Medulla oblongata (tissue), 1 donor: ENCODE measurements around the gene CEP131.

Experiments used
- DNase-seq: peaks from one replicate; pipeline ENCODE4 v3.0.0-alpha.2; 2015; ENCODE audit errors: extremely low spot score

Gene CEP131

GRCh38 chr17:81222906-81223761, at the start of gene CEP131:
Gene CEP131, minus strand, starts transcription at chr17:81222965. Its CDS starts 2,909 bp downstream, at chr17:81220056.
- peak; percentile 99 for DNase-seq

GRCh38 chr17:81271226-81271625, 48.5 kb upstream of the CEP131 start:
- DNase-seq: no peak

DNA sequence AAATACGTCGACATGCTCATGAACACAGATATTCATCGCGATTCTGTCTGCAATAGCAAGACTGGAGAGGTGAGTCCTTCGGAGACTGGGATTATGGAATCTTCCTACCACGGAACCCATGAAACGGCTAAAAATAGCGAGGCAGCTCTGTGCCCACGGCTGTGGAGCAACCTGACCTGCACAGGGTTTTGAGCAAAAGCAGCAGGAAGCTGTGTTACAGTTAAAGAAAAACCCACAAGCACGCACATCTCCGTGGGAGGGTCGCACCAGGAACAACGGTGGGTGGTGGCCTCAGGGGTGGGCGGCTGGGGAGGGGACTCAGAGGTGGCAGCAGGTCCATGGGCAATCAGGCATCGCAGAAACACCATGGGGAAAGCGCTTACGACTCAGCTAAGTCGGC, 47.5 kb upstream of the CEP131 start:
- DNase-seq: no peak

DNA sequence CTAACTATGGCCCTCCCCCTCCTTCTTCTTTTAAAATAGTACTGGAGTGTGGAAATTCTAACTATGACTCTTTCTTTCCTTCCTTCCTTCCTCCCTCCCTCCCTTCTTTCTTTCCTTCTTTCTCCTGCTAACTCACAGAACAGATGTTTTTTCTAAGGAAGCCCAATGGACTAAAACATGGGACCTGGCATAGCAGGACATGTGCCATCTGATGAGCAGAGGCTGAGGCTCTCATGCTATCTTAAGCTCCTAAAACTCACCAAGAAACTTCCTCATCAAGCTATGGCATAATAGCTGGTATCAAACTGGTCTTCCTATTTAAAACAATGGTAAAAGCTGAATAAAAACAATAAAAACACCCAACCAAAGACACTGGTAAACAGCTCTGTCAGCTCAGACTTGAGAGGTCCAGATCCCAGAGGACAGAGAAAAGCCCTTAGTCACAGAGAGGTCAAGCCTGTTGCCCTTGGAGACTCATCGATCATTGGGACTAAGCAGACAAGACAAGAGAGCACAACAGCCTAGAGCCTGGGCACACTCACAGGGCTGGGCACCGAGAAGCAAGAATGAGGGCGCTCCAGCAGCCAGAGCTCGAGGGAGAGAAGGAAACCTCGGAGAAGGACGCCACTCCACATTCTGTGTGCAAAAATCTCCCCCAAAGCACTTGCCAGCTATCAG, 44.8 kb upstream of the CEP131 start:
- peak; percentile 56 for DNase-seq

DNA sequence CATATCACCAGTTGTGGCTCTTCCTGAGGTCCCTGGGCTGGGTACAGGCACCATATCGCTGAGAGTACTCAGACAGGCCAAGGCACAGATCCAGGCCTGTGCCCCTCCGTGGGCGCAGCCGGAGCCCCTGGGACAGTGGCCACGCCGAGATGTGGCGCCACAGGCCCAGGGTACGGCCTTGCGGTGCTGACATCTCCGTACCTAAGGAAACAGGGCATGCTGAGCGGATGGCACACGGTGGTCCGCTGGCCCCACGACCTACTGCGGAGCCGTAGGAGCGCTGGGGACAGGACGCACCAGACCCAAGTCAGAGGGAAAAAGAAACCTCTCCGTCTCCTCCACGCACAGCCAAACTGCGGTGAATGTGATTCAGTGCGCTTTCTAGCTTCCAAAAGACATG, 42.8 kb upstream of the CEP131 start:
- no peak for DNase-seq

DNA sequence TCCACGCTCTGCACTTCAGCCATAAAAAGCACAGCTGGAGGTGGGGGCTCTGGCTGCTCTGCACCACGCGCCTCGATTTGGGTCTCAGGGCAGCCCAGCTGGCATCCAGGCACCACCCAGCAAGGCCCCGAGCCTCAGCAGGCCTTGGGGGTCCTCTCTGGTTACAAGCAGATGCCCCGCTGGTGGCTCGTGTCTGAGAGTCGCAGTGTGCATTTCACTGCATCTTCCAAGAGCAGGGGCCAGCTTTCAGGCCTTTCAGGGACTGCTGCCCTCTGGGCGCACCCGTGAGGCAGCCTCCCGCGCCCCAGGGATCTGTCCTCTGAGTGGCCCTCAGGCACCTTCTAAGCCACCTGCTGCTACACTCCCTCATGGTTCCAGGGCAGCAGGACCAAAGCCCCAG, 41.9 kb upstream of the CEP131 start:
- DNase-seq: no peak

GRCh38 chr17:81263371-81264181, 40.8 kb upstream of the CEP131 start:
- DNase-seq: no peak

GRCh38 chr17:81261582-81262336, 39.0 kb upstream of the CEP131 start:
- no peak for DNase-seq

- no peak for DNase-seq
These were observed 38.3 kb upstream of the CEP131 start for GRCh38 chr17:81261096-81261495.

DNA sequence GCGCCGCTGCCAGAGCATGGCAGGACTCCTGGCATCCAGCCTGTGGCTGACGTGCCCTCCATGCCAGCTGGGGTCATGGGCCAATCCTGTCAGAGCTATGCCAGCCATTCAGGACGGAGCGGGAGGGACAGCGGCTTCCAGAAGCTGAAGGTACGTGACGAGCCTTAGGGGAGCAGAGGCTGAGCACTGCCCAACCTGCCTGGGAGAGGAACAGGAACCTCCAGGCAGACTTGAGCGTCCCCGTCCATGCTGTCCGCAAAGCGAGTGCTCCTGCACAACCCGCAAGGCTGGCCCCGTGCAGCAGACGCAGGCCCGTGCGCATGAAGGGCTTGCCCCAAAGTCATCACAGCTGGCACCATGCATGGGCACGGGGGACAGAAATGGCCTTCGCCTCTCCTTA, 37.9 kb upstream of the CEP131 start:
- no peak for DNase-seq

DNA sequence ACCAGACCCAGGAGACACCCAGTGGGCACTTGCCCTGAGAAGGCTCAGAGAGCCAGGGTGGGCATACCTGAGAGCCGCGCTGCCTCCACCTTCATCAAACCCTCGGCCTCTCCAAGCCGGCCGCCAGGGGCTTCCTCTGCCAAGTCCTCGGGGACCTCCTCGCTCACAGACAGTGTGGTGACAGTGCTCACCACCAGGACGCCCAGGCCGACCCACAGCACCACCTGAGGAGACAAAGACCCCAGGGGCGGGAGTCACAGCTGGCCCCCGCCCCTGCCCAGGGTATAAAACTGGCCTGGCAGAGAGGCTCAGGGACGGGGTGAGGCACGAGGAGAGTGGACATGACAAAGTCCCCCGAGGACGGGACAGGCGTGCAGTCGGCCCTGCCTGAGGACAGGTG, 37.4 kb upstream of the CEP131 start:
- DNase-seq: no peak

GRCh38 chr17:81259058-81259605, 36.4 kb upstream of the CEP131 start:
- DNase-seq: no peak

- DNase-seq: no peak
These were observed 35.5 kb upstream of the CEP131 start for GRCh38 chr17:81258292-81258691.

DNA sequence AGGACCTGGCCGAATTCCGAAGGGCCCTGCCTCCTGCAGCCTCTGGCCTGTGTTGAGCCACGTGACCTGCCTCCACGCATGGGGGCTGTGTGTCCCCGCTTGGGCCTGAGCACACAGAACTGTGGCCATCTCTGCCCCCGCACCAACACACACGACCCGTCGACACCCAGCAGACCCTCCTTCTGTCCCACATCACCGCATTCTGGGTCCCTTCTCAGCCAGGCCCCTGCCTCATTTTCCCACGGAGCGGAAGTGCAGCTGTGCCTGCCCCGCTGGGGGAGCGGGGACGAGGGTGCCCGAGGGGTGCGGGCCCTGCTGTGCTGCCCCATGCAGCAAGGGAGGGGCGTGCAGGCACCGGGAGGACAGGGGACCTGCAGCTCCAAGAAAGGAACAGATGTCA, 34.8 kb upstream of the CEP131 start:
- no peak for DNase-seq

DNA sequence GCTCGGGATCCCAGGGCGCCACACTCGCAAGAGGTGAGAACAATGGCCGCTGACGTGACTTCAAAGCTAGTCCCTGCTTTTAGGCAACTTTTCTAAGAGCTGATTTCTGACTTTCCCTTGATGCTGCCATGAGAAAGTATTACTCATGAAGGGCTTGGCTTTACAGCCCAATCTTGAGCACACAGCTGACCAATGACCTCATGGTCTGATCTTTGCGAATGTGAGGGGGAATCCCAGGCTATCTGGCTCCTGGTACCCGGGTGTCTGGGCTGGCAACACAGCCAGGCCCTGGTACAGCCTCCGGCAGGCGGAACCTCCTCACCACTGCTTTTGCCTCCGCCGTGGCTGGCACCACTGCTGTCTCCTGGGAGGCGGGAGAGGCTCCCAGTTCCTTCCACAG, 33.9 kb upstream of the CEP131 start:
- no peak for DNase-seq

- peak; percentile 59 for DNase-seq
These were observed 32.4 kb upstream of the CEP131 start for GRCh38 chr17:81254955-81255717.

DNA sequence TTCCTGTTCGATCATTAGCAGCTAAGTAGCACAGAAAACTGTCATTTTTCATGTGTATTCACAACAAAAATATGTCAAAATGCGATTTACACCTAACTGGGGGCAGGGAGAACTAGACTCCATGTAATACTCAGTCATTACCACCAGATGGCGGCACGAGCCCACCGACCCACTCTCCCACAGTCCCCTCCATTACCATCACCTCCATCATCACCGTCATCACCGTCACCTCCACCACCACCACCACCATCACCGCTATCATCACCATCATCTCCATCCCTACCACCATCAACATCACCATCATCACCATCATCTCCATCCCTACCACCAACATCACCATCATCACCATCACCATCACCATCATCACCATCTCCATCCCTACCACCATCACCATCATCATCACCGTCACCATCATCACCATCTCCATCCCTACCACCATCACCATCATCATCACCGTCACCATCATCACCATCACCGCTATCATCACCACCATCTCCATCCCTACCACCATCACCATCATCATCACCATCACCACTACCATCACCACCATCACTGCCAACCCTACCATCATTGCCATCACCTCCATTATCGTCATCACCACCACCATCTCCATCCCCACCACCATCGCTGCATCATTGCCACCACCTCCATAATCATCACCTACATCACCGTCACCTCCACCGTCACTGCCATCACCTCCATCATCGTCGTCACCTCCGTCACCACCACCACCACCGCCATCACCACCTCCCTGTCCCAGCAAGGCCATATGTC, 30.8 kb upstream of the CEP131 start:
- peak; percentile 68 for DNase-seq

GRCh38 chr17:81252987-81253329, 30.2 kb upstream of the CEP131 start:
- DNase-seq: no peak

DNA sequence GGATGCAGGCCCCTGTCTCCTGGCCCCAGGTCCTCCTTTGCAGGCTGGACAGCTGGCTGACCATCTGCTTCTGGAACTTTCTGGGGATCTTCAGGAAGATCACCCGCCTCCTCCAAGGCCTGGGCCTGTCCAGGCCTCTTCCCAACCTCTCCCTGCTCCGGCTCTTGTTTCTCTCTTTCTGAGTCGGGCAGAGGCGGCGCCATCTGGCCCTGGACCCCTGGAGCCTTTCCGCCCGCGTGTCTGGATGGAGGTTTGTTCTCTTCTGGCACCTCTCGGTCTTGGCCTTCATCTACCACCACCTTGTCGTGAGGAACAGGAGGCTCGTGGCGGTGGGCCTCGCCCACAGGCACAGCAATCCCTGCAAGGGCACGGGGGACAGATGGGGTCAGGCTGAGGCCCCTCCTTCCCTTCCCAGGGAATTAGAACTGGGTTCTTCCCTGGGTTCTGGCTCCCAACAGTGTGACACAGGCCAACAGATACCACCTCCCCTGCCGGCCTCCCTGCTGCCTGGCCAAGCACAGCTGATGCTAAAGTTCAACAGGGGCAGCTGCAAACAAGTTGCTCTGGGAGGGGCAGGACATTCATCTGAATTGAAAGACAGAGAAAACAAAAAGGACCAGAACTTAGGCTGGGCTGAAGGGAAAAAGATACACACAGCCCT, 29.7 kb upstream of the CEP131 start:
- DNase-seq: no peak
